SU-DHL-6 (cell line): ENCODE measurements around the gene CSTB.

ENCODE experiments used
- H2AFZ ChIP-seq: fragments of 200-600 bp; sonication (generic); 2 replicates; pipeline ENCODE4 v1.6.1; 2014; ENCODE audit warnings: low read depth, mild to moderate bottlenecking, moderate library complexity, mixed read lengths, antibody characterized with exemption, low read length; ENCODE audit not compliant: severe bottlenecking
- H3F3A ChIP-seq: fragments of 200-600 bp; shearing (Covaris generic); 2 replicates; pipeline ENCODE4 v1.6.0; 2016; ENCODE audit warnings: antibody characterized with exemption, mild to moderate bottlenecking; ENCODE audit not compliant: insufficient read depth
- H3K27ac ChIP-seq: fragments of 200-600 bp; sonication (generic); 2 replicates; pipeline ENCODE4 v1.5.1; 2016; ENCODE audit warnings: low read depth, mild to moderate bottlenecking, low read length, moderate library complexity, mixed read lengths
- H3K27me3 ChIP-seq: fragments of 200-600 bp; sonication (generic), shearing (Covaris generic); 2 replicates; pipeline ENCODE4 v1.6.0; 2014; ENCODE audit warnings: mild to moderate bottlenecking, low read length
- H3K36me3 ChIP-seq: fragments of 200-600 bp; sonication (generic); 2 replicates; pipeline ENCODE4 v1.6.1; 2014; ENCODE audit warnings: mild to moderate bottlenecking, low read length, mixed read lengths
- H3K4me2 ChIP-seq: fragments of 300-600, 200-600 bp; shearing (Covaris generic), sonication (generic); 2 replicates; pipeline ENCODE4 v1.6.0; 2014; ENCODE audit warnings: low read length, low read depth, mild to moderate bottlenecking; ENCODE audit not compliant: poor library complexity, severe bottlenecking
- H3K4me3 ChIP-seq: fragments of 200-600 bp; sonication (generic); 2 replicates; pipeline ENCODE4 v1.5.1; 2014; ENCODE audit warnings: antibody characterized with exemption, low read length, mild to moderate bottlenecking, mixed read lengths; ENCODE audit not compliant: insufficient read depth, poor library complexity, severe bottlenecking
- H3K79me2 ChIP-seq: fragments of 200-600 bp; sonication (generic); 2 replicates; pipeline ENCODE4 v1.6.1; 2014; ENCODE audit warnings: mild to moderate bottlenecking, low read length, moderate library complexity; ENCODE audit not compliant: insufficient read depth
- H3K9ac ChIP-seq: fragments of 200-600 bp; sonication (generic); 2 replicates; pipeline ENCODE4 v1.7.0; 2014; ENCODE audit warnings: mild to moderate bottlenecking, low read length
- H3K9me2 ChIP-seq: fragments of 200-600 bp; sonication (generic); replicated peaks from 2 replicates; pipeline ENCODE4 v1.6.1; 2014; ENCODE audit warnings: low read length; ENCODE audit not compliant: insufficient read depth
- H3K9me3 ChIP-seq: fragments of 200-600 bp; sonication (generic); 2 replicates; pipeline ENCODE4 v1.6.1; 2014; ENCODE audit warnings: low read length, mixed read lengths; ENCODE audit not compliant: insufficient read depth
- H4K20me1 ChIP-seq: fragments of 200-600 bp; sonication (generic); 2 replicates; pipeline ENCODE4 v1.6.1; 2014; ENCODE audit warnings: low read depth, mild to moderate bottlenecking, antibody characterized with exemption, low read length, moderate library complexity, mixed read lengths
- EZH2phosphoT487 ChIP-seq: fragments of 200-600 bp; sonication (generic), shearing (Covaris generic); conservative IDR thresholded peaks from 2 replicates; pipeline ENCODE4 v1.6.1; 2018; ENCODE audit warnings: mild to moderate bottlenecking, antibody characterized with exemption, low read length, moderate library complexity, mixed read lengths
- TF ChIP-seq, protein P1 (sequence below): fragments of 200-600 bp; sonication (generic); IDR thresholded peaks from one replicate; pipeline ENCODE4 v1.5.1; 2017; ENCODE audit warnings: antibody characterized with exemption, mild to moderate bottlenecking, low read length, moderate library complexity; ENCODE audit not compliant: insufficient read depth, poor library complexity, severe bottlenecking

Gene CSTB

DNA sequence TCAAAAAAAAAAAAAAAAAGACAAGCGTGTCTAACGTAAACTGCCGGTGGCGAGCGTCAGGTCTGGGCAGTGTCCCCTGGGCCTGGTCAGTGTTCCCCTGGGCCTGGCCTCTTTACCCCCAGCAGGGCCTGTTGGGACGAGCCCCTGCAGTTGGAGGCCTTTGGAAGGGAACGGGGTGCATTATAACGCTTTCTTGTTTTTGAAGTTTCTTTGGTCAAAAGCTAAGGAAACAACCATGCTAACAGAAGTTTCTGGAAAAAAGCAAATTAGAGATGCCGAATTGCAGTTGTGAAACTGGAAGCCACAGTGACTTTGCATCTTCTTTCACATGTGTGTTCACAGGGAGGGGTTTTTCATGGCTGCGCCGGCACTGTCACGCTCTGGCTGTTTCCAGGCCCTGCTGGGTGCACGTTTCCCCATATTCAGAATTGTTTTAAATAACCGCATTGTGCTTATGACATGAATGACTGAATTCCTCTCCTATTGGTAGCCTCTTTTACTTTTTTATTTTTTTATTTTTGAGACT lies 29.2 kb upstream of the CSTB start:
- H3K79me2 ChIP-seq: no peaks in the 10 kb centered on the region
- no peaks in the 10 kb centered on the region for H4K20me1 ChIP-seq
- H2AFZ ChIP-seq: no peak overlapping the region
- H3K4me2 ChIP-seq: peak overlapping the region; percentile 53
- no peak overlapping the region for H3K4me3 ChIP-seq
- H3K9ac ChIP-seq: peak overlapping the region; percentile 29
- H3K27me3 ChIP-seq: no peaks in the 10 kb centered on the region
- H3F3A ChIP-seq: peaks cover 8% of the 10 kb centered on the region
- H3K9me3 ChIP-seq: no peaks in the 10 kb centered on the region
- no peaks in the 10 kb centered on the region for H3K36me3 ChIP-seq
- H3K27ac ChIP-seq: peak overlapping the region; percentile 86
- no peaks in the 10 kb centered on the region for H3K9me2 ChIP-seq
- TF ChIP-seq EZH2phosphoT487: no peak
- TF ChIP-seq, protein P1, sequence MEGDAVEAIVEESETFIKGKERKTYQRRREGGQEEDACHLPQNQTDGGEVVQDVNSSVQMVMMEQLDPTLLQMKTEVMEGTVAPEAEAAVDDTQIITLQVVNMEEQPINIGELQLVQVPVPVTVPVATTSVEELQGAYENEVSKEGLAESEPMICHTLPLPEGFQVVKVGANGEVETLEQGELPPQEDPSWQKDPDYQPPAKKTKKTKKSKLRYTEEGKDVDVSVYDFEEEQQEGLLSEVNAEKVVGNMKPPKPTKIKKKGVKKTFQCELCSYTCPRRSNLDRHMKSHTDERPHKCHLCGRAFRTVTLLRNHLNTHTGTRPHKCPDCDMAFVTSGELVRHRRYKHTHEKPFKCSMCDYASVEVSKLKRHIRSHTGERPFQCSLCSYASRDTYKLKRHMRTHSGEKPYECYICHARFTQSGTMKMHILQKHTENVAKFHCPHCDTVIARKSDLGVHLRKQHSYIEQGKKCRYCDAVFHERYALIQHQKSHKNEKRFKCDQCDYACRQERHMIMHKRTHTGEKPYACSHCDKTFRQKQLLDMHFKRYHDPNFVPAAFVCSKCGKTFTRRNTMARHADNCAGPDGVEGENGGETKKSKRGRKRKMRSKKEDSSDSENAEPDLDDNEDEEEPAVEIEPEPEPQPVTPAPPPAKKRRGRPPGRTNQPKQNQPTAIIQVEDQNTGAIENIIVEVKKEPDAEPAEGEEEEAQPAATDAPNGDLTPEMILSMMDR: no peak

DNA sequence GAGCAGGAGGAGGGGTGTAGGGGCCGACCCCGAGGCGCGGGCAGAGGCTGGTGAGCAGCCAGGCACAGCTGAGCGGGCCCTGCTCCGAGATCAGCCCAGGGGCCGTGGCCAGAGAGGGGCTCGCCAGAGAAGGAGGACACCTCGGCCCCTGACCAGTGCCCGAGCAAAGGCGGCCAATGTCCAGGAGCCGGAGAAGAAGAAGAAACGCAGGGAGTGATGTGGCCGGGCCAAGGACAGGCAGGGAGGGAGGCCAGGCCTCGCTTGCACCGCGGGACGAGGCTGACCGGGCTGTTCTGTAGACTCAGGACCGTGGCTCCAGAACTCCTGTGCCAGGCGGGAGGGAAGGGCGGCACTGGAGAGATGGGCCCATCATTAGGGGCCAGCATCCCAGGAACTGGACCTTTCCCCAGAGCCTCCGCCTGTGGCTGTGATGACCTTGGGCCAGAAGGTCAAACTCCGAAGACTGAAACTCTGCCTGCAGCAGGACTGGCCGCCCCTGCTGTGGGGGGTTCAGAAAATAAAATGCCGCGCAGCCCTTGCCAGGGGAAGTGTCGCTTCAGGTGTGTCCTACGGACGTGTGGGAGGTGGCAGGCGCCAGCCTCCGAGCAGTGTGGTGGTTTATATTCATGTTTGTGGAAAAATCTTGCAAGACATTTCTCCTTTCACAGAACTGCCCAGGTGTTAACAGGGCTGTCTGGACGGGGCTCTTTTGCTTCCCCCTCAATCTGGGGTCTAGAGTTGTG lies 27.6 kb upstream of the CSTB start:
- Histone ChIP-seq H4K20me1 (no peaks in the 10 kb centered on the region), H3K4me3 (no peak overlapping the region), H2AFZ (no peak overlapping the region), H3K79me2 (no peaks in the 10 kb centered on the region), H3K27ac (no peak overlapping the region), H3F3A (peaks cover 8% of the 10 kb centered on the region), H3K9me3 (no peaks in the 10 kb centered on the region), H3K4me2 (no peak overlapping the region), H3K27me3 (no peaks in the 10 kb centered on the region), H3K9ac (no peak overlapping the region), H3K36me3 (no peaks in the 10 kb centered on the region), H3K9me2 (no peaks in the 10 kb centered on the region)
- TF ChIP-seq, protein P1: no peak
- no peak for TF ChIP-seq EZH2phosphoT487

DNA sequence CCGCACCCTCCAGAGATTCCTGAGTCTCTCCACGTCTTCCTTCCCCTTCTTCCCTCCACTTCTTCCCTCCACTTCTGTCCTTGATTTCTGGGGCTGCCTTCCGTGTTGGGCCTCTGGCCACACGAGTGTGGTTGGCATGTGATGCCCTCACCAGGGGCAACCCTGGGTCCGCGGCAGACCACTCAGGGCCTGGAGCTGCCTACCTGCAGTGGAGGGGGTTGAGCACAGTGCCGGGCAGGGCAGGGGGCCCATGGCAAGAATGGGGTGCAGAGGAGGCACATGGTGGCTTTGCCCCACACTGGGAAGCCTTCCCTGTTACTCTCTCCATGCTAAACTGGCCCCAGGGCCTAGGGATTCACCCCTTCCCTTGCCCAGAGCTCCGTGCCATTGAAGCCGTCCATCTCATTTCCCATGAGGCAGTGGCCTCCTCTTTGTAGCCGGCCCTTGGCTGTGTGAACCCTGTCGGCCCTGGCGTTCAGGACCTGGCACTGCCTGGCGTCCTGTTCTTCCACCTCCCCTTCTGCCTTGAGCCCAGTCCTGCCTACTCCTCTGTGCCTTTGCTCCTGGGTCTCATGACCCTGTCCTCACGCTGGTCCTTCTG lies 26.7 kb upstream of the CSTB start:
- Histone ChIP-seq H3K9ac (no peak overlapping the region), H3K27me3 (no peaks in the 10 kb centered on the region), H3K9me2 (no peaks in the 10 kb centered on the region), H3K4me3 (no peak overlapping the region), H3K4me2 (no peak overlapping the region), H3K36me3 (no peaks in the 10 kb centered on the region), H3K9me3 (no peaks in the 10 kb centered on the region), H4K20me1 (no peaks in the 10 kb centered on the region), H3K27ac (no peak overlapping the region), H3K79me2 (no peaks in the 10 kb centered on the region), H2AFZ (no peak overlapping the region), H3F3A (peaks cover 8% of the 10 kb centered on the region)
- TF ChIP-seq EZH2phosphoT487: no peak
- TF ChIP-seq, protein P1: no peak
